ENCODE data around the gene SUPV3L1. TPM values are rescaled to one million over a fixed set of nuclear protein-coding genes. Genes with fewer than 3 reads are reported as not detected.

The SUPV3L1 gene
- total and polyA plus RNA-seq, 2 of the 8 experiments (the other 6 are each of a cell fraction or from before 2014, with no cell fraction given): 34.6 to 45.6 TPM

- H2BK12ac ChIP-seq (ENCODE audit: low read depth, low read length): no peak overlapping the region
- H3K18ac ChIP-seq (ENCODE audit: extremely low read depth, low read length): no peak overlapping the region
- H4K20me1 ChIP-seq (replicated peaks in 1 of 2; ENCODE audit: control insufficient read depth in 1 of 2, insufficient read depth in 2 of 2, low read length in 2 of 2): no peaks in the 10 kb centered on the region
- H3K36me3 ChIP-seq (ENCODE audit: control insufficient read depth in 2 of 4, insufficient read depth in 4 of 4, low read length in 3 of 4): peaks cover 0 to 17% (median 1%) of the 10 kb centered on the region in 4 experiments; a peak in 2 of 8 replicates
- no peaks in the 10 kb centered on the region; a peak in 1 of 7 replicates for H3K27me3 ChIP-seq (replicated peaks in 1 of 4; ENCODE audit: control insufficient read depth in 3 of 4, extremely low read depth in 1 of 4, insufficient read depth in 3 of 4, low read length in 3 of 4)
- ChIA-PET CTCF (ENCODE audit: partially characterized antibody) (interaction anchor here (0.8 kb wide), 1 partner anchor 116 kb away, joined by 3 read pairs; no protein-coding TSS in a partner anchor), POLR2A (ENCODE audit: partially characterized antibody) (no interaction called here)
- H2BK5ac ChIP-seq (ENCODE audit: low read depth, low read length): no peak overlapping the region
- H3K23ac ChIP-seq (ENCODE audit: insufficient read length): no peak overlapping the region
- H4K91ac ChIP-seq (replicated peaks; ENCODE audit: insufficient read length, low read length): no peak overlapping the region
- H2AFZ ChIP-seq (ENCODE audit: low read length): no peak overlapping the region
- H3K4me3 ChIP-seq (ENCODE audit: extremely low read depth in 1 of 4, insufficient read depth in 2 of 4, low read depth in 3 of 4, low read length in 4 of 4): no peak overlapping the region
- no peaks in the 10 kb centered on the region for H3K4me1 ChIP-seq (replicated peaks in 1 of 4; ENCODE audit: control insufficient read depth in 3 of 4, insufficient read depth in 4 of 4, low read length in 3 of 4)
- no peak overlapping the region for H4K8ac ChIP-seq (ENCODE audit: extremely low read depth, insufficient read depth, low read length)
- no peaks in the 10 kb centered on the region for H3K9me3 ChIP-seq (ENCODE audit: insufficient read depth in 2 of 2, low read depth in 1 of 2, low read length in 1 of 2)
- H3K27ac ChIP-seq (ENCODE audit: low read depth, low read length): no peak overlapping the region
- no peak overlapping the region for H3K14ac ChIP-seq (ENCODE audit: insufficient read length)
- H2AK5ac ChIP-seq (ENCODE audit: low read depth, low read length): no peak overlapping the region
- no peaks in the 10 kb centered on the region for H3K79me1 ChIP-seq (ENCODE audit: low read depth, low read length)
- no peak overlapping the region for H2BK15ac ChIP-seq (ENCODE audit: low read length)
- H4K5ac ChIP-seq (ENCODE audit: insufficient read length, low read depth, low read length): no peak overlapping the region
- no peak overlapping the region for H2BK20ac ChIP-seq (ENCODE audit: low read length)
- H3K23me2 ChIP-seq (ENCODE audit: low read depth, low read length): no peaks in the 10 kb centered on the region
- no peaks in the 10 kb centered on the region for H3K79me2 ChIP-seq (ENCODE audit: control insufficient read depth in 1 of 2, insufficient read depth in 2 of 2, low read length in 2 of 2)
- no peak overlapping the region for H2BK120ac ChIP-seq (replicated peaks; ENCODE audit: low read depth, low read length)
- TF ChIP-seq SRF (IDR thresholded peaks at IDR 0.05; ENCODE audit: low read depth, low read length): no peak
- TF ChIP-seq TBP (IDR thresholded peaks at IDR 0.05; ENCODE audit: low read depth, low read length): no peak
- TF ChIP-seq EGR1 (IDR thresholded peaks at IDR 0.05; ENCODE audit: borderline replicate concordance, low read depth, low read length): no peak
- TF ChIP-seq JUND (IDR thresholded peaks at IDR 0.05; ENCODE audit: low read length): no peak
- TF ChIP-seq GTF2F1 (IDR thresholded peaks at IDR 0.05; ENCODE audit: borderline replicate concordance, low read depth, low read length): no peak
- no peak for TF ChIP-seq PHF8 (conservative IDR thresholded peaks at IDR 0.05; ENCODE audit: low read depth, low read length)
- TF ChIP-seq HDAC6 (IDR thresholded peaks at IDR 0.05; ENCODE audit: low read depth, low read length): no peak
- no peak for TF ChIP-seq ATF2 (IDR thresholded peaks at IDR 0.05; ENCODE audit: low read length)
- no peak for TF ChIP-seq BACH1 (IDR thresholded peaks at IDR 0.05; ENCODE audit: low read length)
- 83% methylated on average over 3 of the region's 3 CpGs; no CpG with 5 or more reads in 1 of the 2 experiments for WGBS, 2 experiments (ENCODE audit: extremely low coverage in 1 of 2, insufficient coverage in 1 of 2, insufficient read length in 1 of 2, insufficient replicate concordance in 2 of 2, low coverage in 1 of 2, low lambda C conversion rate in 2 of 2, missing lambda C conversion rate in 1 of 2)
- FAIRE-seq: no peak
- H3K56ac ChIP-seq (replicated peaks; ENCODE audit: insufficient read length, low read depth, low read length): no peak overlapping the region
- no peak overlapping the region for H3K4ac ChIP-seq (replicated peaks; ENCODE audit: insufficient read length, low read depth, low read length)
- no peak for DNase-seq (ENCODE audit: low read depth in 1 of 2, low spot score in 2 of 2)
- H3K9ac ChIP-seq (replicated peaks in 1 of 4; ENCODE audit: extremely low read depth in 1 of 4, low read depth in 3 of 4, low read length in 3 of 4): no peak overlapping the region
- H3K4me2 ChIP-seq (ENCODE audit: insufficient read depth in 1 of 2, low read depth in 2 of 2, low read length in 2 of 2): no peak overlapping the region
Measured at GRCh38 chr10:69172241-69172982, 7.6 kb upstream of the SUPV3L1 start.

Measured in H1 (cell line).